ENCODE data around the gene SLC9A3.

Gene SLC9A3

GRCh38 chr5:504326-505154, 19.7 kb downstream of the SLC9A3 start:
- DNase-seq: no peak

- DNase-seq: no peak
Measured at GRCh38 chr5:502325-503079, 21.7 kb downstream of the SLC9A3 start.

GRCh38 chr5:501831-502184, 22.4 kb downstream of the SLC9A3 start:
- DNase-seq: no peak

GRCh38 chr5:501105-501830, 23.0 kb downstream of the SLC9A3 start:
- no peak for DNase-seq

GRCh38 chr5:500491-500890, 23.8 kb downstream of the SLC9A3 start:
- no peak for DNase-seq

- DNase-seq: no peak
Measured at GRCh38 chr5:499233-500209, 24.7 kb downstream of the SLC9A3 start.

- no peak for DNase-seq
Measured at GRCh38 chr5:497871-498509, 26.3 kb downstream of the SLC9A3 start.

- no peak for DNase-seq
Measured at GRCh38 chr5:497090-497700, 27.1 kb downstream of the SLC9A3 start.

GRCh38 chr5:496028-496427, 28.2 kb downstream of the SLC9A3 start:
- no peak for DNase-seq

- no peak for DNase-seq
Measured at GRCh38 chr5:494667-495255, 29.5 kb downstream of the SLC9A3 start.

GRCh38 chr5:493758-494157, 30.5 kb downstream of the SLC9A3 start:
- no peak for DNase-seq

GRCh38 chr5:493119-493701, 31.0 kb downstream of the SLC9A3 start:
- DNase-seq: no peak

GRCh38 chr5:492314-492893, 31.8 kb downstream of the SLC9A3 start:
- no peak for DNase-seq

GRCh38 chr5:491856-492155, 32.4 kb downstream of the SLC9A3 start:
- DNase-seq: no peak

GRCh38 chr5:491119-491855, 33.0 kb downstream of the SLC9A3 start:
- DNase-seq: no peak

GRCh38 chr5:490116-491106, 33.8 kb downstream of the SLC9A3 start:
- DNase-seq: peak; percentile 31 to 61

- no peak for DNase-seq
Measured at GRCh38 chr5:489689-490080, 34.6 kb downstream of the SLC9A3 start.
